GM23248 (cell line): ENCODE results near the gene TANGO6. TPM values are rescaled to one million over a fixed set of nuclear protein-coding genes. Genes with fewer than 3 reads are reported as not detected.

Source experiments
- DNase-seq: peaks from one replicate; pipeline ENCODE4 v3.0.0-alpha.2; 2015
- H2AFZ ChIP-seq: fragments of 200-600 bp; sonication (generic); 2 replicates; pipeline ENCODE4 v1.6.1; 2016; ENCODE audit warnings: antibody characterized with exemption
- H3F3A ChIP-seq: fragments of 200-600 bp; sonication (generic); 2 replicates; pipeline ENCODE4 v1.6.1; 2016; ENCODE audit warnings: mild to moderate bottlenecking, antibody characterized with exemption, mixed run types; ENCODE audit not compliant: insufficient read depth
- H3K27ac ChIP-seq: fragments of 200-600 bp; sonication (generic); 2 replicates; pipeline ENCODE4 v1.5.1; 2016; ENCODE audit warnings: mild to moderate bottlenecking
- H3K27me3 ChIP-seq: fragments of 200-600 bp; sonication (generic); replicated peaks from 2 replicates; pipeline ENCODE4 v1.6.1; 2016; ENCODE audit warnings: mild to moderate bottlenecking; ENCODE audit not compliant: insufficient read depth
- H3K36me3 ChIP-seq: fragments of 200-600 bp; sonication (generic); 2 replicates; pipeline ENCODE4 v1.6.1; 2016; ENCODE audit warnings: low read depth, mild to moderate bottlenecking
- H3K4me1 ChIP-seq: fragments of 200-600 bp; sonication (generic); 2 replicates; pipeline ENCODE4 v1.6.1; 2016; ENCODE audit warnings: mild to moderate bottlenecking; ENCODE audit not compliant: insufficient read depth
- H3K4me2 ChIP-seq: fragments of 200-600 bp; sonication (generic); one replicate; pipeline ENCODE4 v1.6.1; 2016; ENCODE audit warnings: mild to moderate bottlenecking; ENCODE audit not compliant: unreplicated experiment
- H3K4me3 ChIP-seq: fragments of 200-600 bp; sonication (generic); 2 replicates; pipeline ENCODE4 v1.5.1; 2016; ENCODE audit warnings: mild to moderate bottlenecking
- H3K79me2 ChIP-seq: fragments of 200-600 bp; sonication (generic); 2 replicates; pipeline ENCODE4 v1.6.1; 2016; ENCODE audit warnings: mild to moderate bottlenecking; ENCODE audit not compliant: insufficient read depth
- H3K9ac ChIP-seq: fragments of 200-600 bp; sonication (generic); 2 replicates; pipeline ENCODE4 v1.6.1; 2016; ENCODE audit warnings: mild to moderate bottlenecking
- H3K9me2 ChIP-seq: fragments of 200-600 bp; sonication (generic); 2 replicates; pipeline ENCODE4 v1.6.1; 2016; ENCODE audit warnings: mixed run types, mild to moderate bottlenecking, moderate library complexity; ENCODE audit not compliant: insufficient read depth
- H3K9me3 ChIP-seq: fragments of 200-600 bp; sonication (generic); one replicate; pipeline ENCODE4 v1.6.1; 2017; ENCODE audit warnings: low read depth
- H4K20me1 ChIP-seq: fragments of 200-600 bp; sonication (generic); 2 replicates; pipeline ENCODE4 v1.6.0; 2016; ENCODE audit not compliant: insufficient read depth
- EZH2 ChIP-seq: fragments of 200-600 bp; sonication (generic); IDR thresholded peaks from 2 replicates; pipeline ENCODE4 v1.6.1; 2018; ENCODE audit warnings: antibody characterized with exemption, mild to moderate bottlenecking; ENCODE audit not compliant: insufficient read depth, poor library complexity, severe bottlenecking
- EZH2phosphoT487 ChIP-seq: fragments of 200-600 bp; sonication (generic); IDR thresholded peaks from 2 replicates; pipeline ENCODE4 v1.6.1; 2018; ENCODE audit warnings: antibody characterized with exemption, moderate library complexity, mild to moderate bottlenecking, low read depth; ENCODE audit not compliant: insufficient read depth
- WGBS, 2 experiments: methylation state at CpG; one replicate each; pipeline ENCODE4 v1.1.6; 2015 to 2017; ENCODE audit warnings: low lambda C conversion rate in 2 of 2, low coverage in 1 of 2; ENCODE audit errors: missing lambda C conversion rate in 2 of 2; 5-methylcytosine and 5-hydroxymethylcytosine counted together
- in situ Hi-C: fragments of 300-500 bp; cut with MboI; formaldehyde crosslinking; loops from 2 replicates; pipeline ENCODE4 v1.15.0; 2020
- polyA plus RNA-seq: library from polyadenylated mRNA; unstranded; fragments of >200 nt; fragmentation: Nextera tagmentation; extraction: Ambion mirVana; gene quantifications from 2 replicates; pipeline ENCODE4 v1.2.1, GENCODE V29; 2016
- total RNA-seq: library from RNA; depleted of rRNA; stranded (reverse); fragments of >200 nt; shearing (Covaris generic); gene quantifications from 2 replicates; pipeline ENCODE4 v1.2.3, GENCODE V29; 2014

The TANGO6 gene
- total and polyA plus RNA-seq, 2 experiments from 2014 or later: 7.8 to 12.8 TPM

DNA sequence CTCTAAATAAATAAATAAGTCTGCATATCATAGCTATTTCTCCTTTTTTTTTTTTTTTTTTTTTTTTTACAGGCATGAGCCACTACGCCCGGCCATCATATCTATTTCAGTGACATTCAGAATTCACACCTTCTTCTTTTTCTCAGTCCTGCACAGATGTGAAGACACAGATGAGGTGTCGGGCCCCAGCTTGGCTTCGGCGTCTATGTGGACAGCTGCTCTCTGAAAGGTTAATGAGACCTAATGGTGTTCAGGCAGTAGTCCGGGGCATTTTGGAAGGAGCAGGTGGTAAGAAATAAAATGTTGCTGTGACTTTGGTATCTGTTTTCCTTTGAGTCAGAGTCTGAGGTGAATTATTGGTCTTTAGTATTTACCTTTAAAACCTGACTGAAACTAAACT, 23.6 kb downstream of the TANGO6 start:
- Histone ChIP-seq H3K9ac (no peak overlapping the region), H3K4me1 (no peaks in the 10 kb centered on the region), H3F3A (no peaks in the 10 kb centered on the region), H4K20me1 (no peaks in the 10 kb centered on the region), H3K27me3 (no peaks in the 10 kb centered on the region), H3K4me3 (no peak overlapping the region), H3K4me2 (no peak overlapping the region), H2AFZ (no peak overlapping the region), H3K9me3 (no peaks in the 10 kb centered on the region), H3K79me2 (no peaks in the 10 kb centered on the region), H3K27ac (no peak overlapping the region), H3K9me2 (no peaks in the 10 kb centered on the region), H3K36me3 (no peaks in the 10 kb centered on the region)
- in situ Hi-C loops: no loop called here
- no peak for DNase-seq
- 96 to 98% methylated on average over 6 of the region's 6 CpGs for WGBS, 2 experiments
- TF ChIP-seq EZH2: no peak
- TF ChIP-seq EZH2phosphoT487: no peak

- Histone ChIP-seq H3K27ac (no peak overlapping the region), H3K9me3 (no peaks in the 10 kb centered on the region), H3K27me3 (no peaks in the 10 kb centered on the region), H3K4me1 (no peaks in the 10 kb centered on the region), H3F3A (no peaks in the 10 kb centered on the region), H3K9me2 (no peaks in the 10 kb centered on the region), H3K79me2 (no peaks in the 10 kb centered on the region), H3K4me2 (no peak overlapping the region), H2AFZ (no peak overlapping the region), H4K20me1 (no peaks in the 10 kb centered on the region), H3K36me3 (no peaks in the 10 kb centered on the region), H3K9ac (no peak overlapping the region), H3K4me3 (no peak overlapping the region)
- in situ Hi-C loops: no loop called here
- TF ChIP-seq EZH2phosphoT487: no peak
- no peak for TF ChIP-seq EZH2
- 82 to 86% methylated on average over 4 of the region's 4 CpGs for WGBS, 2 experiments
- DNase-seq: no peak
Observed at GRCh38 chr16:68869492-68870088, 26.3 kb downstream of the TANGO6 start.

DNA sequence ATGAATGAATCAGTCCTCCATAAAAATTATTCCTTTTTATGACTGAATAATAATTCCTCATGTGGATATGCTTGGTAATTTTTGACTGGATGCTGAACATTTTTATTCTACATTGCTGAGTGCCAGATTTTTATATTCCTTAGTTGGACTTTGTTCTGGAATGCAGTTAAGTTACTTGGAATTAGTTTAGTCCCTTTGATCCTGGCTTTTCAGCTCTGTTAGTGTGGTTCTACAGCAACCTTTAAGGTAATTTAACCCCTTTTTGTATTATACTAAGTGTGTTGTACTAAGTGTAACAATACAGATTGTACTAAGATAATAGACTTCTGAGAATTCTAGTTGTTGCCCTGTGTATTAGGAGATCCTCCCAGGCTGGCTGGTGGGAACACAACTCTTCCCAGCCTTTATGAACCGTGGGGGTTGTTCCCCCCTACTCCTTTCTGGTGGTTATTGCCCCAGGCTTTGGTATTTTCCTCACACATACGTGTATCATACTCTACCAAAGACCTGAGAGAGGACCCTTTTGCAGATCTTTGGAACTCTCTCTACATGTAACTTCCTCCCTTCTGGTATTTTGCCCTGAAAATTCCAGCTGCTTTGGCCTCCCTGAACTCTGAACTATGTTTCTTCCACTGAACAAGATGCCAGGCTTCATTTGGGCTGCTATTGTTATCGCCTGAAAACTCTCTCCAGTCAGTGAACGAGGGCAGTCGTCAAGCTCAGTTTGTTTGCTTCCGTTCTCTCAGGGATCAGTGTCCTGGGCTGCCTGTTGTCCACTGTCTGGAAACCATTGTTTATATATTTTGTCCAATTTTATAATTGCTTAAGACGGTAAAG, 30.5 kb downstream of the TANGO6 start:
- 0 out of 2 replicates have a peak, but pooled peaks cover 6% of the 10 kb centered on the region for H3K36me3 ChIP-seq
- no peaks in the 10 kb centered on the region for H4K20me1 ChIP-seq
- no peaks in the 10 kb centered on the region for H3K79me2 ChIP-seq
- H2AFZ ChIP-seq: no peak overlapping the region
- no peak overlapping the region for H3K4me2 ChIP-seq
- in situ Hi-C loops: no loop called here
- no peaks in the 10 kb centered on the region for H3F3A ChIP-seq
- no peak overlapping the region for H3K27ac ChIP-seq
- H3K4me3 ChIP-seq: no peak overlapping the region
- no peaks in the 10 kb centered on the region for H3K4me1 ChIP-seq
- DNase-seq: no peak
- no peak overlapping the region for H3K9ac ChIP-seq
- 87 to 88% methylated on average over 7 of the region's 7 CpGs for WGBS, 2 experiments
- H3K9me3 ChIP-seq: no peaks in the 10 kb centered on the region
- no peaks in the 10 kb centered on the region for H3K9me2 ChIP-seq
- TF ChIP-seq EZH2: no peak
- TF ChIP-seq EZH2phosphoT487: no peak
- H3K27me3 ChIP-seq: no peaks in the 10 kb centered on the region

- Histone ChIP-seq H3K27me3 (no peaks in the 10 kb centered on the region), H3K36me3 (peaks cover 6% of the 10 kb centered on the region; the same call in 1 of the 2 replicates), H4K20me1 (no peaks in the 10 kb centered on the region), H3K4me2 (no peak overlapping the region), H3K9me2 (no peaks in the 10 kb centered on the region), H3K9me3 (no peaks in the 10 kb centered on the region), H3K9ac (no peak overlapping the region), H3K79me2 (no peaks in the 10 kb centered on the region), H2AFZ (no peak overlapping the region), H3K4me3 (no peak overlapping the region), H3F3A (no peaks in the 10 kb centered on the region), H3K4me1 (no peaks in the 10 kb centered on the region), H3K27ac (no peak overlapping the region)
- in situ Hi-C loops: no loop called here
- no peak for DNase-seq
- 90 to 99% methylated on average over 4 of the region's 4 CpGs for WGBS, 2 experiments
- no peak for TF ChIP-seq EZH2phosphoT487
Observed at GRCh38 chr16:68875871-68876270, 32.5 kb downstream of the TANGO6 start.
